Left renal cortex interstitium (tissue), 4 donors: ENCODE results near the gene KRT16. TPM values are rescaled to one million over a fixed set of nuclear protein-coding genes. Genes with fewer than 3 reads are reported as not detected.
"Not testable (repeated sequence)": the region's sequence is repeated elsewhere in the genome, so short reads cannot be mapped to it uniquely, and the experiment has no call there.

Experiments used
- DNase-seq, 4 donors: peaks; one replicate each; pipeline ENCODE4 v3.0.0-alpha.2; 2013; ENCODE audit warnings: low read depth in 4 of 4, low spot score in 2 of 4, missing footprints in 1 of 4
- polyA plus RNA-seq, 4 donors: library from polyadenylated mRNA; unstranded; fragments of 120-200 nt; gene quantifications; one replicate each; pipeline ENCODE4 v1.2.1, GENCODE V29; 2013; ENCODE audit not compliant: insufficient read length in 4 of 4

Gene KRT16
- polyA plus RNA-seq, 4 donors = not detected

DNA sequence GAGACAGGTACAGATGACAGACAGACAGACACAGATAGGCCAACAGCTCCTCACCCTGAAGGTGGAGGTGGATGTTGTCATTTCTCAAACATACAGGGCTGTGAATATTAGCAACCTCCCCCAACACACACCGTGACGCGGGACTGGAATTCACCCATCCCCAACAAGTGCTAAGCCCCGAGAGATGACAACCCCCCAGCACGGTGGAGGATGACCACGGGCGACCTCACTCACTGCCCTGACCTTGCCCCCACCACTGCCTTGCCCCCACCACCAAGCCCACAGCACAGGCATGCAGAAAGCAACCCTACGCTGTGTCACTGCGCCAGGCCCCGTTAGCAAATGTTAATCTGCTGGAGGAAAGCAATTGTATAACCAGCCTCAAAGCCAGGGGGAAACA, 16.7 kb upstream of the KRT16 start:
- no peak for DNase-seq

DNA sequence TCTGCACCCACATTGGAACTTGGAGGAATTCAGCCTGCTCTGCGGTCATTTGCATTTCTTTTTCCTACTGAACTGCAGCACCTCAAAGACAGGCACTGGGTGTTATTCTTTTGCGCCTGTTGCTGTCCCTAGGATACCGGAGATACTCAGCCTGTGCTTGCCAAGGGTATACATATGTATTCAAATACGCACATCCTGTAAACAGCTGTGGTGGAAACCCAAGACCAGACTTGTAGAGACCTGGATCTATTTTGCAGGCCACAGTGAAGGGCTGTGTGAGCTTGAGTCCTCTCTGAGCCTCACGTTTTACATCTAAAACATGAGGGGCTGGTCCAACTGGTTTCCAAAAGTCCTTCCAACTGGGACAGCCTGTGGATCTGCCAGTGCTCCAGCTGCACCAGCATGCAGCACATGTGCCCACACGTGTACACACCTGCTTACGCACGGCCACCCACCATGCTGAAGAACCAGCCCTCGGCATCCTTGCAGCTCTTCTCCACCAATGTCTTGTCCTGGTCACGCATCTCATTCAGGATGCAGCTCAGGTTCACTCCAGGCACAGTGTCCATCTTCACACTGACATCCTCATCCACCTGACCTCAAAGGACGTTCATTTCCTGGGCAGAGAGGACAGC, 16.2 kb upstream of the KRT16 start:
- DNase-seq = not testable (repeated sequence)

DNA sequence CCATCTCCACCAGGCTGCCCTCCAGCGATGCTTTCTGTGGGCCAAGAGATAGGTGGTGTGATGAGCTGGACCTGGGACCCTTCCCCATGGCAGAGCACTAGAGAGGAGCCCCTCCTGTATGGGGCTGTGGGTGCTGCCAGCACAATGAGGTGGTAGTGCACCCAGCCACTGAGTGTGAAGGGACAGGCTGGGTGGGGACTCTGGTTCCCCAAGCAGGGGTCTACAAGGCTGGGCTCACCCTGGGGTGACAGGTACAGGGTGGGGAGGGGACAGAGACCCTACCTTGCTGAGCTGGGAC, 15.5 kb upstream of the KRT16 start:
- DNase-seq = not testable (repeated sequence)

DNA sequence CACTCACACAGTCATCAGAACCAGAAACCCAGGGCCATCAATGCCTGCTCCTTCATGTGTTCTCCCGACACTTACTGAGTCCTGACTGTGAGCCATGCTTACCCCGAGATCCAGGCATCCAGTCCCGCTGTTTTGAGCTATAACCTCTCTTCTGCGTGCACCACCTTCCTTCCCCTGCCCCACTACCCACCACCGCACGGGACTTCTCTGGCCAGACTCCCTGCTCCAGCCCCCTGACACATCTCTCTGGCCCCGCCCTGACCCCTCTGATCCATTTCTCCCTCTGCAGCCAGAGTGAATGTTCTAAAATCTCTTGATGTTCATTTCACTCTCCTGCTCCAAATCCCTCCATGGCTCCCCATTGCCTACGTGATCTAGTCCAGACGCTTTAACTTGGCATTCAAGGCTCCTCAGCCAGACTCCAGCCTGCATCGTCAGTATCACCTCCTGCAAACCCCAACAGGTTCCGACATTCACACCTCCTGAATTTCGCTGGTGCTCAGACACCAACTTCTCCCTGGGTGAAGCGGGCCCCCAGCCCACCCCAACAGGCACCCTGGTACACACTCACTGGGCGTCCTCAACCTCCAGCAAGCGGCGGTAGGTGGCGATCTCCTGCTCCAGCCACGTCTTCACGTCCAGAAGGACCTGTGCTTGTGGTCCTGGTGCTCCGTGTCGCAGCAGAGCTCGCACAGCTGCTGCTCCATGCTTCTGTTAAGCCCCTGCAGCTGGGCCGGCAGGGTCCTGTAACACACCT, 14.9 kb upstream of the KRT16 start:
- no peak for DNase-seq

DNA sequence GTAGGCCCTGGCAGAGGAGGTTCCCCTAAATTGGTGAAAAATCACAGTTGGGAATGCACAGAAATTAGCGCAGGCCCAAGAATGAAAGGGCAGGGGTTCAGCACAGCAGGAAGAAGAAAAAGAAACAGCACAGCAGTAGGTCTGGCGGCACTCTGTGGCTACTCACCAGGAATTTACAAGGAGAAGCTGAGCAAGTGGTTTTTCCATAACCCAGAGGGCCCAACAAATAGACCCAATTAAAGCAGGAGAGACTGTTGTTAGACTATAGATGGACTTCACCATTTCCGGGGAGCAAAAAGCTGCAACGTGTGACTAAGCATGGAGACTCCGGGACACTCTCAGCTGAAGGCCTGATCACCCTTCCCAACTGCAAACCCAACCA, 14.3 kb upstream of the KRT16 start:
- not testable (repeated sequence) for DNase-seq

DNA sequence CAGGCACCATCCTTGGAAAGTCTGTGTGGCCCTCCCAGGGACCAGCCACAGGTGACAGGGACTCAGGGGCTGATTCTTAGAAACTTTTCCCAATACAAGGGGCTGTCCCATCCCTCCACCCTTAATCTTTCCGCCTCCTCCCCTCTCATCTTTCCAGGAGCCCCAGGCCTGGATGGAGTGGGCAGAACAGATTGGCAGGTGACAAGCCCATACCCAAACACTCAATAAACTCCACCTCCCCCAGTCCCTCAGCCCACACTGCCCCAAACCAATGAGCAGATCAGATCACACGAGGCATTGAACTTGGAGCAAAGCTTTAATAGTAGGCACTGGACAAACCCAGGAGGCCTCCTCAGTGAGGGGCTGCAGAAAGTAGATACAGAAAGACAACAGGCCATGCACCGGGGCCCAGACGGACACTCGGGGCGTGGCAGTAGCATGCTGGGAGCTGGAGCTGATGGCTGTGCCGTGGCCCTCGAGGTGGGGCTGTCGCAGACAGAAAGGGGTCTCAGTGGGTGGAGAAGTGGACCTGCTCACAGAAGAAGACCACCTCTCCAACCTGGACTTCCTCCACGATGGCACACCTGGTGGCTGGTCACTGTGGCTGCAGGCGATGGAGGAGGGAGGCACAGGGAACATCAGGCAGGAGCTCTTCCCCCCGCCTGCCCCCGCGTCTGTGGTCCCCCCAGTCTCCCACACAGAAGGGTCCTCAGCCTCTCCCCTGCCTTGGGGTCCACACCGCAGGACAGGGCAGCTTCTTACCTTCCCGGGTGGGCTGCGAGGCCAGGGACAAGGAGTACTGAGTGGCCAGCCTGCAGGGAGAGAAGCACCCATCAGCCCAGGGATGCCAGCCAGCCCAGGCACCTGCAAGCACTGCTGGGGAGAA, 13.7 kb upstream of the KRT16 start:
- not testable (repeated sequence) for DNase-seq

DNA sequence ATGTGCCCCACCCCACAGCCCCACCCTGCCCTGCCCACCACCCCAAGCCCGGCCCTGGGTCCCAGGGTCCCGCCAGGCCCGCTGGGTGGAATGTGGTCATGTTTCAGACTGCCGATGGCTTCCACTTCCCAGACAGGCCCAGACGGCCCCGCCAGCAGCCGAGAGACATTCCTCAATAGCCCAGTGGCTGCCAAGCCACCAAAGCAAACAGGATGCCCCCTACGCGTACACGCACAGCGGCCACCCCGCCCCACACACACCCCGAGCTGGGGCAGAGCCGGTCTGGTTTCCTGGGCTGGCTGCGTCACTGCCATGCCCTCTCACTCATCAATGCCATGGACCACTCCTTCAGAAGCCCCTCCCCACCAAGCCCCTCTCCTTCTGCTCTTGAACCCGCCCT, 13.0 kb upstream of the KRT16 start:
- DNase-seq = no peak

DNA sequence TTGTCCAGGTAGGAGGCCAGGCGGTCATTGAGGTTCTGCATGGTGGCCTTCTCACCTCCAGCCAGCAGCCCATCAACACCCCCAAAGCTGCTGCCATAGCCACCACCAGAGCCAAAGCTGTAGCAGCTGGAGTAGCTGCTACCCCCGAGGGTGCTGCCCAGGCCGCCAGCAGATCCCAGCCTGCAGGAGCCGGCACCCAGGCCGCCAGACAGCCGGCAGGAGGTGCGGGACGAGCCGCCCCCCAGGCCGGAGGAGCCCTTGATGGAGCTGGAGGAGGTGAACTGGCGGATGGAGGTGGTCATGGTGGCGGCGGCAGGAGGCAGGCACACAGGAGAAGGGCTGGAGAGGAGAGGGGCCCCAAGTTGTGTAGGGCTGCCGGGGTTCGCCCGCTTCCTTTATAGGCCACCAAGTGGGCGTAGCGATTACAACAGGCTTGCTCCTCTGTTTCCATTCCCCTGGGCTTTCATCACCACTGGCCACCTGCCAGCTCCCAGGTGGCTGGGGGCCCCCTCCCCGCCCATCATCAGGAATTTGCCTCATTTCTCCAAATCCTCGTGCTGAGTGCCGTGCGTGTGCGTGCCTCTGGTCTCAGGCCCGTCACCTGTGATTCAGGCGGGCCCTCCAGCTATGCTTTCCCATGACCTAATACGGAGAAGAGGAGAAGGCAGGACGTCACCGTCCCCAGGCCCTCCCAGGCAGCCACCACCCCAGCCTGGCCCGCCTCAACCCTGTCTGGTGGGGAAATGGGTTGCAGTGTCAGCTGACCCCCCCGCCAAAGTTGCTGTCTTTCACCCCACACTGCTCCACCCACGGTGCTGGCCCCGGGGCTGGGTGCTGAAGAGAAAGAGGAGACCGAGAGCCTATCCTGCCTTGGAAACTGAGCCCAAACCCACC, 11.9 kb upstream of the KRT16 start, which contains the start of gene KRT17:
Gene KRT17 (minus strand): TSS at position 368 of the 894 bp plus-strand sequence. CDS start 66 bp downstream, at position 302.
- no peak for DNase-seq

DNA sequence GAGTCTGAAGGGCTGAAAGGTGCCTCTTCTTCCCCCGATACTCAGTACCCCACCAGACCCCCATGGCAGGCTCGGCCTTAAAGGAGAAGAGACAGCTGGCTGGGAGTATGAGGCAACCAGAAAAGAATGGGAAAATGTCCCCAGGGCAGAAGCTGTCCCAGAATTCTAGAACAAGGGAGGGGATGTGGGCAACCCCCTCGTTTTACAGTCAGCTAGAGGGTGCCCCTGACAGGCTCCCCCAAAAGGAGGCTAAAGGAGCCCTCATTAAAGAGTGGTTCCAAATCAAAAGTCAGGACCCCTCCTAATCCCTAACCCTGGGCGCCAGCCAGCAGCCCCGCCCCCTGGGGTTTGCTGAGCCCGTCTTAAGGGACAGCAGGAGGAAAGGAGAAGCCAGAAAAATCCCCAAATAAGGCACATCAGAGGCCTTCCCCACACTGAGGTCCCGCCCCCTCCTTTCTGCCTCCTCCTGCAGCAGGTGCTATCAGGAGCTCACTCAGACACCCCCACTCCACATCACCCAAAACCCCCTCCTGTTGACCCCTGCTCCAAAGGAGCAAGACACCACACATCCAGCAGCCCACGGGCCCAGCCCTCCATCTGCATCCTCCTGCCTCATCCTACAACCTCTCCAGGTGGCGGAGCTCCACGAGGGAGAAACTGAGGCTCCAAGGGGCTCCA, 10.8 kb upstream of the KRT16 start:
- not testable (repeated sequence) for DNase-seq

DNA sequence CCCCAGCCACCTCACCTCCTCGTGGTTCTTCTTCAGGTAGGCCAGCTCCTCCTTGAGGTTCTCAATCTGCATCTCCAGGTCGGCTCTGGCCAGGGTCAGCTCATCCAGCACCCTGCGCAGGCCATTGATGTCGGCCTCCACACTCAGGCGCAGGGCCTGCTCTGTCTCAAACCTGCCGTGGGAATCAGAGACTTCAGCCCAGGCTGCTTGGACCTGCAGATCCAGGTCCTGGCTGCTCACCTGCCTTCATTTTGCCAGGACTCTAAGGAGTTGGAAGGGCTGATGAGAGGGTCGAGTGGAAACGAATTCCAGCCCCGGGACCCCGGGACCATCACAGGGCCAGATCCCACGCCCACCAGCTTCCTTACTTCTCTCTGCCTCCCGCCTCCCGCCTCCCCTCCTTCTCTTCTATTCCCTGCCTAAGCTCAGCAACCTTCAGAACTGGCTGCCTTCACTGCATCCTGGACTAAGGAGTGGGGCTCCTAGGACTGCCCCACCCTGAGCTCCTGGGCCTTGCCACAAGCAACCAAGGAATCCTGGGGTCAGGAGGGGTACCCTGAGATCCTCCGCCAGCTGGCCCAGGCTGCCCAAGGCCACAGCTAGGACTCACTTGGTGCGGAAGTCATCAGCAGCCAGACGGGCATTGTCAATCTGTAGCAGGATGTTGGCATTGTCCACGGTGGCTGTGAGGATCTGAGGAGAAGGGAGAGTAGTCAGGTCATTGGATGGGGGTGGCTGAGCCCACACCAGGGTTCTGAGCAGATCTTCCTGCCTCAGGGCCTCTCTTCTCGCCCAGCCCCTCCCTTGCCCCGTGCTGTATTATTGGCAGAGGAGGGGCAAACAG, 10.0 kb upstream of the KRT16 start:
- DNase-seq = not testable (repeated sequence)

DNA sequence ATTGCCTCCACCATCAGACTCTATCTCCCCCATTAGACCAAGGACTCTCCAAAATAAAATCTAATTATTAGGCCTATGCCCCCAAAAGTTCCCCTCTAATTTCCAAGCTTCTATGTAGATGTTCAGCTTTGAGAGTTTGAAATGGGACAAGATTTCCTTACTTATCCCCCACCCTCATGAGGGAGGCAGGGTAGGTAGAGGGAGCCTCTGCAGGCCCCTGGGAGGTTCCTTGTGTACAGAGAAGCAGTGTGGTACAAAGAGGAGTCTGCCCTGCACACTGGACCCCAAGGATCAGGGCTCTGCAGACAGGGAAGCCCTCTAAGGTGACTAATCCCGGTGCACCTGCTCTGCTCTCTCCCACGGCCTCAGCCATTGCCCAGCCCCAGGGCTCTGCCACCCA, 9.3 kb upstream of the KRT16 start:
- DNase-seq = no peak

DNA sequence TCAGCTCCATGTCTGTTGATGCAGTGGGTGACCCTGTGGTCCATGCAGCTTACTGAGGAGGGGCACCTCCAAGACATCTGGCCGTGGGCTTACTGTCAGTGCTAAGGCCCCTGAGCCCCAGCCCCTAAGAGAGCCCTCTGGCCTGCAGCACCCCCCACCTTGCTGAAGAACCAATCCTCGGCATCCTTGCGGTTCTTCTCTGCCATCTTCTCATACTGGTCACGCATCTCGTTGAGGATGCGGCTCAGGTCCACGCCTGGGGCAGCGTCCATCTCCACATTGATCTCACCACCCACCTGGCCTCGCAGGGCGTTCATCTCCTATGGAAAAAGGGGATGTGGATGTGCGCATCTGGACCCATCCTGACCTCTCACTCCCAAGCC, 8.9 kb upstream of the KRT16 start:
- not testable (repeated sequence) for DNase-seq

DNA sequence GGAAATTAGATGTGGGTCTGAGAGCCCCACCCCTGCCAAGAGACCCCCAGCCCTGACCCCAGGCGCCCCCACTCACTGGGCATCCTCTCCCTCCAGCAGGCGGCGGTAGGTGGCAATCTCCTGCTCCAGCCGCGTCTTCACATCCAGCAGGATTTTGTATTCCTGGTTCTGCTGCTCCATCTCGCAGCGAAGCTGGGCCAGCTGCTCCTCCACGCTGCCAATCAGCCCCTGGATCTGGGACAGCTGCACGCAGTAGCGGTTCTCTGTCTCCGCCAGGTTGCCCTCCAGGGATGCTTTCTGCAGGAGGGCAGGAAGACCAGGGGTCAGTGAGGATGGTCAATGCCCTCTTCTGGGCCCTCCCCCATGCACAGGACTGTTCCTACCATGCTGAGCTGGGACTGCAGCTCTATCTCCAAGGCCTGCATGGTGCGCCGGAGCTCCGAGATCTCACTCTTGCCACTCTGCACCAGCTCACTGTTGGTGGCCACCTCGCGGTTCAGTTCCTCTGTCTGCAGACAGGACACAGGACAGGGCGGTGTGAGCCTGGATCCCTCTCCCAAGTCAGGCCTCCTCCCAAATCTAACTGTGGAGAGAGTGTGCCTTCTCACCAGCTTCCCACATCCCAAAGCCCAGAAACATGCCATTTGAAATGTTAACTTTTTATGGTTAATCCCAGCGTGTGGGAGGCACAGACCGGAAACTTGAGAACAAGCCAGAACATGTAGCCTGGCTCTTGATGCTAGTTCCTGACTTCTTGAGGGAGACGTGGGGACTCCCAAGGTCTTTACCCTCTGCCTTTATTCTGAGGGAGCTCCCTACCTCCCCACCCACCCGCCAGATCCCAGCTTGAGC, 8.2 kb upstream of the KRT16 start:
- no peak for DNase-seq

DNA sequence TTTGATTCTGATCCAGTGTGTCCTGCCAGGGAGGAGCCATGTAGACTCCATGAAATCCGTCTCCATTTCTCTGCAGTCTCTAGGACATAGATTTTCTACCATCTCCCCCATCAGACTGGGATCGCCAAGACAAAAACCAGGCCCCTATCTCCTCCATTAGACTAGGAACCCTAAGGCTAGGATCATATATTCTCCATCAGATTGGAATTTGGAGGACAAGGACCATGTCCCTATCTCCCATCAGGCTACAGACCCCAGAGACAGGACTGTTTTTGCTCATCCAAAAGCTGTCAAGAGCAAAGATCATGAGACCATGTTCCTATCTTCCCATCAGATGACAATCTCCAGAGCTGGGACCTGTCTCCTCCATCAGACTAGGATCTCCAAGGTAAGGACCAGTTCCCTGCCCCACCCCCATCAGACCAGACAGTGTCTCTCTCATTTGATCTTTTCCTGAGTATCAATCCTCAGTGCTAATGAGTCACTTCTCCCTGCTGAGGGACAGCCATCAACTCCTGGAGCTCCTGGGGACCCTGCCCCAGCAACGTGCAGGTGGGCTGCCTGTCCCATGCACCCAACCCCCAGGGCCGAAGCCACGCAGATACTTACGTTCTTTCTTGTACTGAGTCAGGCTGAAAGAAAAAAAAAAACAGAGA, 7.5 kb upstream of the KRT16 start:
- not testable (repeated sequence) for DNase-seq

DNA sequence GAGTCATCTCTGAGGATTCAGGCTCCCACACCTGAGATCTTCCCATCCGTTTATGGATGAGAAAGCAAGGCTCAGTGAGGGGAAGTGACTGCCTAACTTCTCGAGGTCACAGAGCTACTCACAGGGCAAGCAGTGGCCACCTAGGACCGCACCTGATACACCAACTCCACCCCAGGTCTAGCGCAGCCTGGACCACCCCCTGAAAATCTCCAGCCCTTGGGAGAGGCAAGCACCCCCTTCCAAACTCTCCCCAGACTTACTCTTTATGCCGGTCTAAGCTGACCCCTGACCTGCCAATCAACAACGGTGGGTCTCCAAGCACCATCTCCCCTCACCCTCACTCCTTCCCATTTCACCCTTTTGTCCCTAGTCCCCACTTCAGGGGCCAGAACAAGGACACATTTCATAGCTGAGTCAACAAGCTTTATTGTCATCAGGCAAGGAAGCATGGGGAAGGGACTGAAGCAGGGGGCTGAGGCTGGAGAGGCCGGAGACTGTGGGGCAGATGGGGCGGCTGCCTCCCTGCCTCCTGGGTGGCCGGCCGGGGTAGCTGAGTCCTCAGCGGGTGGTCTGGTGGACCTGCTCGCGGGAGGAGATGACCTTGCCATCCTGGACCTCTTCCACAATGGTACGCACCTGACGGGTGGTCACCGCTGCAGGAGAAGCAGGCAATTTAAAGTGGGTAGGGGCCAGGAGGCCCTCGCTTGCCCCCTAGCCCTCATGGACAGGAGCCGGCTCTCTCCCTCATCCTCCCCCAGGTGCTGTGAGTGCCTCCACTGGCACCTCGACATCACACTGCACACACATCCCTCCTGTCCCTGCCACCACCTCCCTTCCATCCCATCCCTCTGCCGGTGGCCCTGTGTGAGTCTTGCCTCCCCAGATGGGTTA, 6.7 kb upstream of the KRT16 start:
- no peak for DNase-seq

DNA sequence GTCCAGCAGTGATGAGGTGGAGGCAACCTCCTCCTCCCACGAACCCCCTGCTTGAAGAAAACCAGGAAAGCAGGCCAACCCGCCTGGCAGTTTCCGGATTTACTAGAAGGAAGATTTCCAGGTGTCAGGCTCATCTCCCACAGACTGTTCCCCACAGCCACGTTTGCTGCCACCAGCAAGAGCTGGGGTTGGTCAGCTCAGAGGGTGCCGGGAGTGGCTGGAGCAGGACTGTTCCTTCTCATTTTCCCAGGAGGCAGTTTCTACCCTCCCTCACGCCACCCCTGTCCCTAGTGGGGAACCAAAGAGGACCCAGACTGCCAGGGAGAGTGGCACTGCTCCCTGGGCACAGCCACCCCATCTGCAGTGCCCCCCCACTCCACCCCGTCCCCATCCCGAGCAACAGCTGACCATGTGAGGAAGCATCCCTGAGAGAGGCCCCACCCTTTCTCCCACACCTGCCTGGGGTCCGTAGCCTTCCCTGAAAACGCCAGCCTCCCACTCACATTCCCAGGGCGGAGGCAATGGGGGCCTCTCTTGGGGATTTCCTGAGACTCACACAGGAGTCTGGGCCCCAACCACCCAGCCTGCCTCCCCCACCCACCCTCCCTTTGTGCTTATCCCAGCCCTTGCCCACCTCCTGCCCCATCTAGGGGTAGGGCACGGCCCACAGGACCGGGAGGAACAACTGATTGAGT, 5.9 kb upstream of the KRT16 start:
- no peak for DNase-seq
